Measurements from ENCODE around the gene SSRP1.
"Not testable (repeated sequence)": the region's sequence is repeated elsewhere in the genome, so short reads cannot be mapped to it uniquely, and the experiment has no call there.

SSRP1 gene

GRCh38 chr11:57335343-57336110, at the start of gene SSRP1:
Gene SSRP1, minus strand, starts transcription at chr11:57335892. Its CDS starts 771 bp downstream, at chr11:57335121.
- peak; percentile 92 for DNase-seq (ENCODE audit: low read depth)

GRCh38 chr11:57380975-57381374, 45.3 kb upstream of the SSRP1 start, which contains the start of gene PRG3:
Gene PRG3, minus strand, starts transcription at chr11:57381150. Its CDS starts 442 bp downstream, at chr11:57380708.
- DNase-seq (ENCODE audit: low read depth), result no peak

GRCh38 chr11:57379732-57380131, 44.0 kb upstream of the SSRP1 start:
- peak; percentile 36 for DNase-seq (ENCODE audit: low read depth)

GRCh38 chr11:57378186-57378585, 42.5 kb upstream of the SSRP1 start:
- DNase-seq (ENCODE audit: low read depth), result no peak

- peak; percentile 10 for DNase-seq (ENCODE audit: low read depth)
Measured at GRCh38 chr11:57377107-57377506, 41.4 kb upstream of the SSRP1 start.

- no peak for DNase-seq (ENCODE audit: low read depth)
Measured at GRCh38 chr11:57376095-57377090, 40.7 kb upstream of the SSRP1 start.

GRCh38 chr11:57375490-57375889, 39.8 kb upstream of the SSRP1 start:
- DNase-seq (ENCODE audit: low read depth), result no peak

GRCh38 chr11:57374966-57375365, 39.3 kb upstream of the SSRP1 start:
- no peak for DNase-seq (ENCODE audit: low read depth)

- no peak for DNase-seq (ENCODE audit: low read depth)
Measured at GRCh38 chr11:57373146-57373545, 37.5 kb upstream of the SSRP1 start.

- no peak for DNase-seq (ENCODE audit: low read depth)
Measured at GRCh38 chr11:57370941-57371340, 35.2 kb upstream of the SSRP1 start.

GRCh38 chr11:57370251-57370650, 34.6 kb upstream of the SSRP1 start:
- DNase-seq (ENCODE audit: low read depth), result peak; percentile 97

- no peak for DNase-seq (ENCODE audit: low read depth)
Measured at GRCh38 chr11:57368845-57369232, 33.1 kb upstream of the SSRP1 start.

- no peak for DNase-seq (ENCODE audit: low read depth)
Measured at GRCh38 chr11:57368106-57368844, 32.6 kb upstream of the SSRP1 start.

GRCh38 chr11:57364851-57365660, 29.4 kb upstream of the SSRP1 start:
- DNase-seq (ENCODE audit: low read depth), result no peak

- no peak for DNase-seq (ENCODE audit: low read depth)
Measured at GRCh38 chr11:57363131-57364080, 27.7 kb upstream of the SSRP1 start.

- no peak for DNase-seq (ENCODE audit: low read depth)
Measured at GRCh38 chr11:57361926-57362325, 26.2 kb upstream of the SSRP1 start.

GRCh38 chr11:57361420-57361819, 25.7 kb upstream of the SSRP1 start:
- not testable (repeated sequence) for DNase-seq (ENCODE audit: low read depth)

- DNase-seq (ENCODE audit: low read depth), result no peak
Measured at GRCh38 chr11:57360991-57361390, 25.3 kb upstream of the SSRP1 start.

- DNase-seq (ENCODE audit: low read depth), result no peak
Measured at GRCh38 chr11:57359896-57360690, 24.4 kb upstream of the SSRP1 start.

All from ELR (cell line).